Immature natural killer cell (primary cell): ENCODE measurements around the gene G6PC2. TPM values are rescaled to one million over a fixed set of nuclear protein-coding genes. Genes with fewer than 3 reads are reported as not detected.
"Not testable (repeated sequence)": the region's sequence is repeated elsewhere in the genome, so short reads cannot be mapped to it uniquely, and the experiment has no call there.

ENCODE experiments used
- DNase-seq, 3 donors: peaks; one replicate each; pipeline ENCODE4 v3.0.0; 2022; ENCODE audit warnings: mixed read lengths in 1 of 3
- H3K27ac Mint-ChIP-seq, 6 donors: one replicate each; pipeline ENCODE4 v1.8.0; 2020; ENCODE audit warnings: mixed read lengths in 6 of 6, mild to moderate bottlenecking in 5 of 6, inconsistent platforms in 4 of 6, moderate library complexity in 3 of 6
- H3K27me3 Mint-ChIP-seq, 3 donors: one replicate each; pipeline ENCODE4 v1.8.0; 2020 to 2021; ENCODE audit warnings: low read depth in 3 of 3, mild to moderate bottlenecking in 3 of 3, mixed read lengths in 3 of 3, moderate library complexity in 3 of 3, inconsistent platforms in 1 of 3
- H3K36me3 Mint-ChIP-seq, 3 donors: one replicate each; pipeline ENCODE4 v1.8.0; 2020; ENCODE audit warnings: mixed read lengths in 3 of 3, inconsistent platforms in 2 of 3, mild to moderate bottlenecking in 2 of 3
- H3K4me1 Mint-ChIP-seq, 2 donors: one replicate each; pipeline ENCODE4 v1.8.0; 2020; ENCODE audit warnings: inconsistent platforms in 2 of 2, mild to moderate bottlenecking in 2 of 2, mixed read lengths in 2 of 2, moderate library complexity in 1 of 2
- H3K4me3 Mint-ChIP-seq, 5 donors: one replicate each; pipeline ENCODE4 v1.8.0; 2020; ENCODE audit warnings: mild to moderate bottlenecking in 5 of 5, mixed read lengths in 5 of 5, inconsistent platforms in 3 of 5, moderate library complexity in 3 of 5
- H3K9me3 Mint-ChIP-seq, 6 donors: one replicate each; pipeline ENCODE4 v1.8.0; 2020; ENCODE audit warnings: mild to moderate bottlenecking in 6 of 6, mixed read lengths in 6 of 6, inconsistent platforms in 4 of 6, moderate library complexity in 3 of 6
- polyA plus RNA-seq, 3 donors: library from polyadenylated mRNA; unstranded; fragments of 300-500 nt; fragmentation: Illumina TruSeq; gene quantifications; one replicate each; pipeline ENCODE4 v1.2.3, GENCODE V29; 2021

G6PC2 gene
- polyA plus RNA-seq = not detected

- no peak for DNase-seq
- H3K4me1 Mint-ChIP-seq = no peaks in the 10 kb centered on the region
- H3K27me3 Mint-ChIP-seq = peaks cover 1 to 16% (median 2%) of the 10 kb centered on the region in 3 donors
- H3K27ac Mint-ChIP-seq = no peak within 1 kb of the TSS
- H3K4me3 Mint-ChIP-seq = no peak within 1 kb of the TSS
- H3K9me3 Mint-ChIP-seq = no peaks in the 10 kb centered on the region
- H3K36me3 Mint-ChIP-seq = no peaks in the 10 kb centered on the region
Measured at GRCh38 chr2:168901003-168901402, at the start of gene G6PC2. Gene G6PC2 (plus strand): TSS chr2:168901291. CDS start chr2:168901332, 41 bp downstream.

GRCh38 chr2:168851674-168852320 lies 49.3 kb upstream of the G6PC2 start:
- Mint-ChIP-seq H3K4me1 (peaks cover 7 to 9% of the 10 kb centered on the region in 2 donors), H3K27ac (no peak overlapping the region), H3K36me3 (peaks cover 0 to 10% (median 4%) of the 10 kb centered on the region in 3 donors), H3K27me3 (peaks cover 0 to 1% (median 0%) of the 10 kb centered on the region in 3 donors), H3K9me3 (no peaks in the 10 kb centered on the region), H3K4me3 (no peak overlapping the region)
- no peak for DNase-seq

GRCh38 chr2:168852481-168852880 lies 48.6 kb upstream of the G6PC2 start:
- Mint-ChIP-seq H3K4me1 (peaks cover 7 to 9% of the 10 kb centered on the region in 2 donors), H3K36me3 (peaks cover 0 to 10% (median 4%) of the 10 kb centered on the region in 3 donors), H3K27me3 (peaks cover 0 to 1% (median 0%) of the 10 kb centered on the region in 3 donors), H3K9me3 (no peaks in the 10 kb centered on the region), H3K27ac (no peak overlapping the region), H3K4me3 (no peak overlapping the region)
- DNase-seq = no peak

GRCh38 chr2:168853471-168853870 lies 47.6 kb upstream of the G6PC2 start:
- no peak for DNase-seq
- no peak overlapping the region for H3K27ac Mint-ChIP-seq

GRCh38 chr2:168854651-168855050 lies 46.4 kb upstream of the G6PC2 start:
- no peaks in the 10 kb centered on the region for H3K9me3 Mint-ChIP-seq
- H3K27me3 Mint-ChIP-seq = peaks cover 0 to under 1% (median 0%) of the 10 kb centered on the region in 3 donors
- peaks cover 4 to 6% of the 10 kb centered on the region in 2 donors for H3K4me1 Mint-ChIP-seq
- H3K27ac Mint-ChIP-seq = no peak overlapping the region
- H3K36me3 Mint-ChIP-seq = peaks cover 0 to 10% (median 4%) of the 10 kb centered on the region in 3 donors
- H3K4me3 Mint-ChIP-seq = no peak overlapping the region
- no peak for DNase-seq

More at GRCh38 chr2:168853471-168853870, 47.6 kb upstream of the G6PC2 start:
- peaks cover 0 to 10% (median 4%) of the 10 kb centered on the region in 3 donors for H3K36me3 Mint-ChIP-seq
- H3K27me3 Mint-ChIP-seq = peaks cover 0 to 1% (median 0%) of the 10 kb centered on the region in 3 donors
- no peaks in the 10 kb centered on the region for H3K9me3 Mint-ChIP-seq
- H3K4me3 Mint-ChIP-seq = no peak overlapping the region
- peaks cover 7 to 9% of the 10 kb centered on the region in 2 donors for H3K4me1 Mint-ChIP-seq

- peaks cover 0 to 10% (median 4%) of the 10 kb centered on the region in 3 donors for H3K36me3 Mint-ChIP-seq
- H3K4me1 Mint-ChIP-seq = no peaks in the 10 kb centered on the region
- DNase-seq = no peak
Measured at GRCh38 chr2:168855601-168856000, 45.5 kb upstream of the G6PC2 start.

GRCh38 chr2:168858146-168858545 lies 42.9 kb upstream of the G6PC2 start:
- Mint-ChIP-seq H3K4me3 (no peak overlapping the region), H3K27me3 (no peaks in the 10 kb centered on the region), H3K9me3 (no peaks in the 10 kb centered on the region), H3K36me3 (peaks cover 0 to 12% (median 4%) of the 10 kb centered on the region in 3 donors), H3K4me1 (no peaks in the 10 kb centered on the region), H3K27ac (no peak overlapping the region)
- DNase-seq = no peak

More at GRCh38 chr2:168855601-168856000, 45.5 kb upstream of the G6PC2 start:
- no peaks in the 10 kb centered on the region for H3K9me3 Mint-ChIP-seq
- no peaks in the 10 kb centered on the region for H3K27me3 Mint-ChIP-seq
- H3K27ac Mint-ChIP-seq = no peak overlapping the region
- no peak overlapping the region for H3K4me3 Mint-ChIP-seq

GRCh38 chr2:168867164-168867563 lies 33.9 kb upstream of the G6PC2 start:
- H3K36me3 Mint-ChIP-seq = peaks cover 5 to 29% (median 10%) of the 10 kb centered on the region in 3 donors
- DNase-seq, H3K27ac Mint-ChIP-seq, H3K4me1 Mint-ChIP-seq, H3K9me3 Mint-ChIP-seq, H3K4me3 Mint-ChIP-seq, H3K27me3 Mint-ChIP-seq: not testable (repeated sequence)

- not testable (repeated sequence) for H3K4me1 Mint-ChIP-seq, DNase-seq, H3K4me3 Mint-ChIP-seq, H3K27me3 Mint-ChIP-seq, H3K27ac Mint-ChIP-seq, H3K9me3 Mint-ChIP-seq
- peaks cover 0 to 11% (median 4%) of the 10 kb centered on the region in 3 donors for H3K36me3 Mint-ChIP-seq
Measured at GRCh38 chr2:168870369-168870768, 30.7 kb upstream of the G6PC2 start.

GRCh38 chr2:168870824-168871223 lies 30.3 kb upstream of the G6PC2 start:
- H3K36me3 Mint-ChIP-seq = not testable (repeated sequence)

GRCh38 chr2:168874368-168875054 lies 26.6 kb upstream of the G6PC2 start:
- Mint-ChIP-seq H3K27ac (no peak overlapping the region), H3K4me3 (no peak overlapping the region), H3K4me1 (peaks cover 0 to 13% of the 10 kb centered on the region in 2 donors), H3K36me3 (no peaks in the 10 kb centered on the region), H3K27me3 (peaks cover 0 to under 1% (median 0%) of the 10 kb centered on the region in 3 donors), H3K9me3 (no peaks in the 10 kb centered on the region)
- DNase-seq = no peak

More at GRCh38 chr2:168870824-168871223, 30.3 kb upstream of the G6PC2 start:
- not testable (repeated sequence) for H3K27me3 Mint-ChIP-seq, H3K9me3 Mint-ChIP-seq, H3K27ac Mint-ChIP-seq, H3K4me3 Mint-ChIP-seq, H3K4me1 Mint-ChIP-seq, DNase-seq

GRCh38 chr2:168882163-168882562 lies 18.9 kb upstream of the G6PC2 start:
- H3K4me1 Mint-ChIP-seq, H3K9me3 Mint-ChIP-seq, H3K36me3 Mint-ChIP-seq, H3K27me3 Mint-ChIP-seq, DNase-seq, H3K27ac Mint-ChIP-seq, H3K4me3 Mint-ChIP-seq: not testable (repeated sequence)

- Mint-ChIP-seq H3K36me3 (no peaks in the 10 kb centered on the region), H3K27me3 (peaks cover under 1% of the 10 kb centered on the region in 3 donors), H3K4me1 (peaks cover 3 to 9% of the 10 kb centered on the region in 2 donors), H3K9me3 (no peaks in the 10 kb centered on the region), H3K27ac (no peak overlapping the region), H3K4me3 (no peak overlapping the region)
- no peak for DNase-seq
Measured at GRCh38 chr2:168884975-168885374, 16.1 kb upstream of the G6PC2 start.

- no peak for DNase-seq
Measured at GRCh38 chr2:168889635-168890005, 11.5 kb upstream of the G6PC2 start.

More at GRCh38 chr2:168889635-168890005, 11.5 kb upstream of the G6PC2 start:
- peaks cover 0 to 4% (median 0%) of the 10 kb centered on the region in 3 donors for H3K36me3 Mint-ChIP-seq
- H3K9me3 Mint-ChIP-seq = no peaks in the 10 kb centered on the region
- peaks cover 11 to 18% of the 10 kb centered on the region in 2 donors for H3K4me1 Mint-ChIP-seq
- peaks cover 6 to 14% (median 8%) of the 10 kb centered on the region in 3 donors for H3K27me3 Mint-ChIP-seq
- peak overlapping the region; percentile 92 to 97 (median 95) for H3K4me3 Mint-ChIP-seq
- H3K27ac Mint-ChIP-seq = no peak overlapping the region
